Fibroblast of upper back skin (primary cell): Measurements from ENCODE around the gene HIP1.
"Not testable (repeated sequence)": the region's sequence is repeated elsewhere in the genome, so short reads cannot be mapped to it uniquely, and the experiment has no call there.

Source experiments
- DNase-seq: peaks from one replicate; pipeline ENCODE4 v3.0.0-alpha.2; 2013

The HIP1 gene

DNA sequence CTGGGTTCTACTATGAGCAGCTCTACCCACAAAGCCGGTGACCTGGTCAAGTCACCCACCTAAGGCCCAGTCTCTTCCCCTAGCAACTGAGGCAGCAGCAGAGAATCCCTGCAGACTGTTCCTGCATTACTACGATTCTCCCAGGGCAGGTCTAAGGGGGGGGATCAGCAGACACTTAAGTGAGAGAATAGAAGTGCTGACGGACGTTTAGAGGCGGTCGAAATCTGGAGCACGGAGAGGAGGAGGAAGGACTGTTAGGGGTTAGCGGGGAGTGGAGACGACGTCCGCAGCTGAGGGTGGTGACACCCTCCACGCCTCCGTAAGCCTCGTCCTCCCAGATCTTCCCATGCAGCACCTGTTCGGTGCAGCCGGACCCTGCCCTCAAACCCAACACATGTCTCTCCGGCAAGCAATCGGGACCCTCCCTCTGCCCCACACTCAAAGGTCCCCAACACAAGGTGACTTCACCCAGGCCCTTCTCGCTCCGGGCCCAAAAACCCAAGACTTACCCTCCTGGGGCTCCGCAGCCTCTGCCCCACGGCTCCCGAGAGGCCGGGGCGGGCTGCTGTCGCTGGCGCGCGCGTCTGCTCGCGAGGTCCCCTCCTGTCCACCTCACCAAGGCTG lies 253.3 kb downstream of the HIP1 start:
- not testable (repeated sequence) for DNase-seq
